GM12892 (cell line): ENCODE data around the gene MS4A12.

Experiments
- POLR2A ChIP-seq: IDR thresholded peaks from 2 replicates; pipeline ENCODE4 v1.6.1; 2011; ENCODE audit warnings: low read depth, low read length, control low read depth
- POLR2AphosphoS5 ChIP-seq: IDR thresholded peaks from 2 replicates; pipeline ENCODE4 v1.6.1; 2011; ENCODE audit warnings: low read depth, low read length, control low read depth

- TF ChIP-seq POLR2A = no peak
- TF ChIP-seq POLR2AphosphoS5 = no peak
Observed at GRCh38 chr11:60454212-60454611, 38.4 kb upstream of the MS4A12 start.
